Measurements from ENCODE around the gene SPSB4.

DNA sequence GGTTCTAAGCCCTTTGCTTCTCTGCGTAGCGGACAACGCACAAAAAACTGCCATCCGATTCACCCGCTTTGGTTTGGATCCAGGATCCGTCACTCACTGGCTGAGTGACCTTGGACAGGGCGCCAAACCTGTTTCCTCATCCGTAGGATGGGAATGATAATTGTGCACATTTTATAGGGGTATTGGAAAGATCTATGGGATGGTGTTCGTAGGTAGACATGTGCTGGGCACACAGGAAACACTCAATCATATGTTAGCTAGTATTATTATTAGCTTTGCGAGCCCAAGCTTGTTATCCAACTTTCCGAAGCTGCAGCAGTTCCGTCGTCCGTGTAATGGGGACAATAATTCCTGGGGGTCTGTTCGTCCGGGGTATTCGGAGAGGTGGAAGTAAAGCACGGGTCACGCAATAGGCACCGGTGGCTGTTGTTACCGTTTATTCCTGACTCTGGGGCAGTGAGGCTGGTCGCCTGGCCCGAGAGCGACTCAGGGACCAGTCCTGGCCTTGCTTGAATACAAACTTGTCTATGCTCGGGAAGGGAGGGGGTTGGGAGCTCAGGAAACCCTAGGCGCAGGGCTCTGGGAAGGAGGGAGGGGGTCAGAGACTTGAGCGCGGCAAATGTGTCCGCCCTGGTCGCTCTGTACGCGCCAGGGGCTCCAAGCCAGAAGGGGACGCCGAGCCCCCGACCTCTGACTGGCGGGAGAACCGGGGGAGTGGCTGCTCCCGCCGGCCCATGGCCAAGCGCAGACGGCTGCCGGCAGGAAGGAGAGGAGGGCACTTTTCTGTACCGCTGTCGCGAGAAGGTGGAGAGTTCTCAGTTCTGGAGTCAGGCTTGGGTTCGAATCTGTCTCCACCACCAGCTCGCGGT, 1.3 kb downstream of the SPSB4 start:
- TF ChIP-seq, protein P1, sequence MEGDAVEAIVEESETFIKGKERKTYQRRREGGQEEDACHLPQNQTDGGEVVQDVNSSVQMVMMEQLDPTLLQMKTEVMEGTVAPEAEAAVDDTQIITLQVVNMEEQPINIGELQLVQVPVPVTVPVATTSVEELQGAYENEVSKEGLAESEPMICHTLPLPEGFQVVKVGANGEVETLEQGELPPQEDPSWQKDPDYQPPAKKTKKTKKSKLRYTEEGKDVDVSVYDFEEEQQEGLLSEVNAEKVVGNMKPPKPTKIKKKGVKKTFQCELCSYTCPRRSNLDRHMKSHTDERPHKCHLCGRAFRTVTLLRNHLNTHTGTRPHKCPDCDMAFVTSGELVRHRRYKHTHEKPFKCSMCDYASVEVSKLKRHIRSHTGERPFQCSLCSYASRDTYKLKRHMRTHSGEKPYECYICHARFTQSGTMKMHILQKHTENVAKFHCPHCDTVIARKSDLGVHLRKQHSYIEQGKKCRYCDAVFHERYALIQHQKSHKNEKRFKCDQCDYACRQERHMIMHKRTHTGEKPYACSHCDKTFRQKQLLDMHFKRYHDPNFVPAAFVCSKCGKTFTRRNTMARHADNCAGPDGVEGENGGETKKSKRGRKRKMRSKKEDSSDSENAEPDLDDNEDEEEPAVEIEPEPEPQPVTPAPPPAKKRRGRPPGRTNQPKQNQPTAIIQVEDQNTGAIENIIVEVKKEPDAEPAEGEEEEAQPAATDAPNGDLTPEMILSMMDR (IDR thresholded peaks at IDR 0.05) = no peak
- TF ChIP-seq POLR2A (IDR thresholded peaks at IDR 0.05) = no peak

Measured in uterus (tissue), 2 donors.